HG03066 (cell line): ENCODE results near the gene LRCH1.
"Not testable (repeated sequence)": the region's sequence is repeated elsewhere in the genome, so short reads cannot be mapped to it uniquely, and the experiment has no call there.

Experiments used
- ATAC-seq: cut with Tn5 transposase; IDR thresholded peaks from one replicate; pipeline ENCODE4 v1.9.1; 2021; ENCODE audit warnings: low read depth; ENCODE audit not compliant: unreplicated experiment

Gene LRCH1

GRCh38 chr13:46552889-46553520, at the start of gene LRCH1:
LRCH1 (plus strand) TSS chr13:46553170; CDS start chr13:46553397, 227 bp downstream.
- ATAC-seq, result peak; percentile 64

GRCh38 chr13:46504036-46504435, 48.9 kb upstream of the LRCH1 start:
- ATAC-seq, result no peak

- no peak for ATAC-seq
Measured at GRCh38 chr13:46507981-46508380, 45.0 kb upstream of the LRCH1 start.

GRCh38 chr13:46509981-46510380, 43.0 kb upstream of the LRCH1 start:
- no peak for ATAC-seq

- ATAC-seq, result no peak
Measured at GRCh38 chr13:46515803-46516202, 37.2 kb upstream of the LRCH1 start.

GRCh38 chr13:46516599-46517338, 36.2 kb upstream of the LRCH1 start:
- ATAC-seq, result no peak

- ATAC-seq, result not testable (repeated sequence)
Measured at GRCh38 chr13:46517748-46518147, 35.2 kb upstream of the LRCH1 start.

GRCh38 chr13:46519182-46519581, 33.8 kb upstream of the LRCH1 start:
- ATAC-seq, result no peak

- no peak for ATAC-seq
Measured at GRCh38 chr13:46520166-46520565, 32.8 kb upstream of the LRCH1 start.

- no peak for ATAC-seq
Measured at GRCh38 chr13:46521486-46521885, 31.5 kb upstream of the LRCH1 start.

GRCh38 chr13:46521921-46522747, 30.8 kb upstream of the LRCH1 start:
- ATAC-seq, result no peak

- no peak for ATAC-seq
Measured at GRCh38 chr13:46522748-46523030, 30.3 kb upstream of the LRCH1 start.

- no peak for ATAC-seq
Measured at GRCh38 chr13:46523972-46524752, 28.8 kb upstream of the LRCH1 start.

GRCh38 chr13:46526100-46526735, 26.8 kb upstream of the LRCH1 start:
- no peak for ATAC-seq

GRCh38 chr13:46526740-46527139, 26.2 kb upstream of the LRCH1 start:
- ATAC-seq, result no peak

GRCh38 chr13:46527237-46527636, 25.7 kb upstream of the LRCH1 start:
- no peak for ATAC-seq

GRCh38 chr13:46529216-46529919, 23.6 kb upstream of the LRCH1 start:
- no peak for ATAC-seq

GRCh38 chr13:46530084-46530935, 22.7 kb upstream of the LRCH1 start:
- no peak for ATAC-seq

- ATAC-seq, result no peak
Measured at GRCh38 chr13:46531953-46532352, 21.0 kb upstream of the LRCH1 start.
